Measurements from ENCODE around the gene NCKAP5. TPM values are rescaled to one million over a fixed set of nuclear protein-coding genes. Genes with fewer than 3 reads are reported as not detected.

NCKAP5 gene
- total and polyA plus RNA-seq, 2 of the 8 experiments (the other 6 are each of a cell fraction or from before 2014, with no cell fraction given) = 0.27 to 0.86 TPM

DNA sequence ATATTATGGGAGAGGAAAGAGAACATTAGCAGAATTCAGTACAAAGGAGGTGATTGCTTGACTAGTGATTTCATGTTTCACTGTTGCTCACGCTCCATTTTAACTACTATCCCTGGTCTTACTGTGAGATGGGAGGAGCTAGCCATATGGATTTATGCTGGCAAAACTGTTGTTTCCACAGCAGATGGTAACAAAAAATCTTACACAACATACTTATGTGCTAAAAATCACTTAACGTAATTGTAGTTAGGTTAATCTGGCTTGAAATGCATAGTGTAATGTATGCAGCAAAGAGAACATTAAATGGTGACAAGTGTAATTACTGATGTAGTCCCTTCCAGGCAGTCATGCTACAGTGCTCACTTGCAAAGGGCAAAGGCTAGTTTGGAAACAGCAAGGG lies 742.7 kb downstream of the NCKAP5 start:
- no peak overlapping the region for H2AFZ ChIP-seq (ENCODE audit: low read length)
- no peak overlapping the region for H3K4ac ChIP-seq (replicated peaks; ENCODE audit: insufficient read length, low read depth, low read length)
- DNase-seq (ENCODE audit: low read depth in 1 of 2, low spot score in 2 of 2) (no peak), FAIRE-seq (no peak)
- H3K79me1 ChIP-seq (ENCODE audit: low read depth, low read length) = no peaks in the 10 kb centered on the region
- H3K27ac ChIP-seq (ENCODE audit: low read depth, low read length) = no peak overlapping the region
- ChIA-PET POLR2A (ENCODE audit: partially characterized antibody) (no interaction called here), CTCF (ENCODE audit: partially characterized antibody) (no interaction called here)
- H3K14ac ChIP-seq (ENCODE audit: insufficient read length) = no peak overlapping the region
- WGBS, 2 experiments (ENCODE audit: extremely low coverage in 1 of 2, insufficient coverage in 1 of 2, insufficient read length in 1 of 2, insufficient replicate concordance in 2 of 2, low coverage in 1 of 2, low lambda C conversion rate in 2 of 2, missing lambda C conversion rate in 1 of 2) = 91% methylated on average over 2 of the region's 2 CpGs; no CpG with 5 or more reads in 1 of the 2 experiments
- no peaks in the 10 kb centered on the region for H3K9me3 ChIP-seq (ENCODE audit: insufficient read depth in 2 of 2, low read depth in 1 of 2, low read length in 1 of 2)
- H3K56ac ChIP-seq (replicated peaks; ENCODE audit: insufficient read length, low read depth, low read length) = no peak overlapping the region
- H3K23me2 ChIP-seq (ENCODE audit: low read depth, low read length) = no peaks in the 10 kb centered on the region
- no peak overlapping the region for H2BK12ac ChIP-seq (ENCODE audit: low read depth, low read length)
- no peaks in the 10 kb centered on the region for H3K79me2 ChIP-seq (ENCODE audit: control insufficient read depth in 1 of 2, insufficient read depth in 2 of 2, low read length in 2 of 2)
- no peaks in the 10 kb centered on the region for H3K27me3 ChIP-seq (replicated peaks in 1 of 4; ENCODE audit: control insufficient read depth in 3 of 4, extremely low read depth in 1 of 4, insufficient read depth in 3 of 4, low read length in 3 of 4)
- no peak overlapping the region for H3K18ac ChIP-seq (ENCODE audit: extremely low read depth, low read length)
- no peak overlapping the region for H2AK5ac ChIP-seq (ENCODE audit: low read depth, low read length)
- H3K4me3 ChIP-seq (ENCODE audit: extremely low read depth in 1 of 4, insufficient read depth in 2 of 4, low read depth in 3 of 4, low read length in 4 of 4) = no peak overlapping the region
- TF ChIP-seq POU5F1 (IDR thresholded peaks at IDR 0.05; ENCODE audit: low read depth, low read length) (no peak), BRCA1 (IDR thresholded peaks at IDR 0.05; ENCODE audit: low read depth, low read length) (no peak), HDAC2 (IDR thresholded peaks at IDR 0.05; ENCODE audit: borderline replicate concordance in 1 of 2, low read depth in 2 of 2, low read length in 2 of 2) (no peak), CREB1 (IDR thresholded peaks at IDR 0.05) (no peak), POLR2A (IDR thresholded peaks at IDR 0.05; ENCODE audit: control extremely low read depth in 1 of 2, low read depth in 2 of 2, low read length in 2 of 2) (no peak), CEBPB (IDR thresholded peaks at IDR 0.05; ENCODE audit: low read depth, low read length) (no peak), GTF2F1 (IDR thresholded peaks at IDR 0.05; ENCODE audit: borderline replicate concordance, low read depth, low read length) (no peak), EZH2 (IDR thresholded peaks at IDR 0.05; ENCODE audit: low read depth, low read length, severe bottlenecking) (no peak), NRF1 (IDR thresholded peaks at IDR 0.05; ENCODE audit: low read depth, low read length) (no peak), MAFK (IDR thresholded peaks at IDR 0.05; ENCODE audit: low read depth, low read length) (no peak), HDAC6 (IDR thresholded peaks at IDR 0.05; ENCODE audit: low read depth, low read length) (no peak), TAF1 (IDR thresholded peaks at IDR 0.05; ENCODE audit: low read depth, low read length) (no peak)
- TF ChIP-seq, protein P1, sequence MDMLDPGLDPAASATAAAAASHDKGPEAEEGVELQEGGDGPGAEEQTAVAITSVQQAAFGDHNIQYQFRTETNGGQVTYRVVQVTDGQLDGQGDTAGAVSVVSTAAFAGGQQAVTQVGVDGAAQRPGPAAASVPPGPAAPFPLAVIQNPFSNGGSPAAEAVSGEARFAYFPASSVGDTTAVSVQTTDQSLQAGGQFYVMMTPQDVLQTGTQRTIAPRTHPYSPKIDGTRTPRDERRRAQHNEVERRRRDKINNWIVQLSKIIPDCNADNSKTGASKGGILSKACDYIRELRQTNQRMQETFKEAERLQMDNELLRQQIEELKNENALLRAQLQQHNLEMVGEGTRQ (IDR thresholded peaks at IDR 0.05; ENCODE audit: low read length) = no peak
- no peak overlapping the region for H2BK15ac ChIP-seq (ENCODE audit: low read length)
- H2BK120ac ChIP-seq (replicated peaks; ENCODE audit: low read depth, low read length) = no peak overlapping the region
- H4K20me1 ChIP-seq (replicated peaks in 1 of 2; ENCODE audit: control insufficient read depth in 1 of 2, insufficient read depth in 2 of 2, low read length in 2 of 2) = no peaks in the 10 kb centered on the region
- peaks cover 0 to 3% (median 2%) of the 10 kb centered on the region in 4 experiments; a peak in 1 of 7 replicates for H3K4me1 ChIP-seq (replicated peaks in 1 of 4; ENCODE audit: control insufficient read depth in 3 of 4, insufficient read depth in 4 of 4, low read length in 3 of 4)
- no peak overlapping the region for H3K9ac ChIP-seq (replicated peaks in 1 of 4; ENCODE audit: extremely low read depth in 1 of 4, low read depth in 3 of 4, low read length in 3 of 4)
- H4K5ac ChIP-seq (ENCODE audit: insufficient read length, low read depth, low read length) = no peak overlapping the region
- no peak overlapping the region for H4K91ac ChIP-seq (replicated peaks; ENCODE audit: insufficient read length, low read length)
- no peak overlapping the region for H3K23ac ChIP-seq (ENCODE audit: insufficient read length)
- H3K4me2 ChIP-seq (ENCODE audit: insufficient read depth in 1 of 2, low read depth in 2 of 2, low read length in 2 of 2) = no peak overlapping the region
- H3K36me3 ChIP-seq (ENCODE audit: control insufficient read depth in 2 of 4, insufficient read depth in 4 of 4, low read length in 3 of 4) = no peaks in the 10 kb centered on the region
- no peak overlapping the region for H2BK20ac ChIP-seq (ENCODE audit: low read length)
- no peak overlapping the region for H4K8ac ChIP-seq (ENCODE audit: extremely low read depth, insufficient read depth, low read length)
- H2BK5ac ChIP-seq (ENCODE audit: low read depth, low read length) = no peak overlapping the region
